GM18526 (cell line): Measurements from ENCODE around the gene TRIM56.

Source experiments
- POLR2A ChIP-seq: IDR thresholded peaks from 3 replicates; pipeline ENCODE4 v1.6.1; 2011; ENCODE audit not compliant: insufficient read length; ENCODE audit errors: extremely low read depth

Gene TRIM56

GRCh38 chr7:101094376-101094775, 9.1 kb downstream of the TRIM56 start:
- TF ChIP-seq POLR2A, result no peak

GRCh38 chr7:101094791-101095375, 9.6 kb downstream of the TRIM56 start:
- TF ChIP-seq POLR2A, result no peak

GRCh38 chr7:101096331-101096956, 11.2 kb downstream of the TRIM56 start:
- TF ChIP-seq POLR2A, result no peak

GRCh38 chr7:101096957-101097347, 11.7 kb downstream of the TRIM56 start:
- TF ChIP-seq POLR2A, result no peak

DNA sequence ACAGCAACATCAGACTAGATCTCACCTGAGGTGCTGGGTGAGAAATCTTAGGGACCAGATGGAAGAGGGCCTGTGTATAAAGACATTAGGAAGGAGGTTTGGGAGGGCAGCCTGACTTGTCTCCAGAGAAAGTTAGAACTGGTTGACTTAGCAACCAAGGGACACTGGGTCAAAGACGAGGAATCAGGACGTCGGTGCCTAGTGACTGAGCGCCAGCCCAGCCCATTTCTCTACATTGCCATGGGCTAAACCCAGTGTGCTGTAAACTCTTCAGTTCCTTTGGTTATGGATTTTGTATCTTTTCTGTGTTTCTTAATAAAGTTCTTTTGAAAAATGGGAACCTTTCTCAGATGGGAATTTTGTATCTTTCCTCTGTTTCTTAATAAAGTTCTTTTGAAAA, 12.3 kb downstream of the TRIM56 start:
- no peak for TF ChIP-seq POLR2A

- no peak for TF ChIP-seq POLR2A
These were observed 14.9 kb downstream of the TRIM56 start for GRCh38 chr7:101099969-101100781.

DNA sequence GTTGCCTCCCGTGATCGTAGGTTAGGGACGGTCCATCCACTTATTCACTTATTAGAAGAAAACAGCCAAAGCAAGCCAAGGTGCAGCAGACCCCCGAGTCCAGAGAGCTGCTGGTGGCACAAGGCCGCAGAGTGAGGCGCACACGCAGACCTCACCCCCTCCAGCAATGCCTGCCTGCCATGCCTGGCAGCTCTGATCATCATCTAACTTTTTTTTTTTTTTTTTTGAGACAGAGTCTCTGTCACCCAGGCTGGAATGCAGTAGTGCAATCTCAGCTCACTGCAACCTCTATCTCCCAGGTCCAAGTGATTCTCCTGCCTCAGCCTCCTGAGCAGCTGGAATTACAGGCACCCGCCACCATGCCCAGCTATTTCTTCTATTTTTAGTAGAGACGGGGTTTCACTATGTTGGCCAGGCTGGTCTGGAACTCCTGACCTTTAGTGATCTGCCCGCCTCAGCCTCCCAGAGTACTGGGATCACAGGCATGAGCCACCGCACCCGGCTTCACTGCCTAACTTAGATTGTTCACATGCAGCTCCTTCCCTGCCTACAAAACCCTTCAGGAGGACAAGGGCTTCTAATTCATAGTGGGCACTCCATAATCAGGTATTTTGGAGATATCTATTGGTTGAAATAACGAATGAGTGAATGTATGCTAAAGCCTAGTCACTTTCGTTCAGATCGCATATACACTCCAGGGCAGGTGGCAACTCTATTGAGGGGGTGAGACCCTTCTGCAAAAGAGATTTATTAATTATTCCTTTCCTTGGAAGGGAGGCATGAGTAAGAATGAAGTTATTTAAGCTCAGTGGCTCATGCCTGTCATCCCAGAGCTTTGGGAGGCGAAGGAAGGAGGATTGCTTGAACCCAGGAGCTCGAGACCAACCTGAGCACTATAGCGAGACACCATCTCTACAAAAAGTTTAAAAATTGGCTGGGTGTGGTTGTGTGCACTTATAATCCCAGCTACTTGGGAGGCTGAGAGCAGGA, 15.9 kb downstream of the TRIM56 start:
- TF ChIP-seq POLR2A, result no peak

DNA sequence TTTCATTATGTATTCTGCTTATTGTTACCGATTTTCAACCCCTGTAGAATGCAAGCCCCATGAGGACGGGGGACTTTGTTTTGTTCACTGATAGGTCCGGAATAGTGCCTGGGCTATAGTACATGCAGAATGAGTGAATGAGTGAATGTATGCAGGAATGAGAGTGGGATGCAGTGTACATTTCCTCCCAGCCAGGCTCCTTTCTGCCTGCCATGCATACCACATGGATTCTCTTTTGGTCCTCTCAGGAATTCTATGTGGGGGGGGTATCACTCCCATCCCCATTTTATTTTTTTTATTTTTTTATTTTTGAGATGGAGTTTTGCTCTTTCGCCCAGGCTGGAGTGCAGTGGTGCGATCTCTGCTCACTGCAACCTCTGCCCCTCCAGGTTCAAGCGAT, 16.7 kb downstream of the TRIM56 start:
- no peak for TF ChIP-seq POLR2A

- TF ChIP-seq POLR2A, result no peak
These were observed 19.0 kb downstream of the TRIM56 start for GRCh38 chr7:101104193-101104713.

DNA sequence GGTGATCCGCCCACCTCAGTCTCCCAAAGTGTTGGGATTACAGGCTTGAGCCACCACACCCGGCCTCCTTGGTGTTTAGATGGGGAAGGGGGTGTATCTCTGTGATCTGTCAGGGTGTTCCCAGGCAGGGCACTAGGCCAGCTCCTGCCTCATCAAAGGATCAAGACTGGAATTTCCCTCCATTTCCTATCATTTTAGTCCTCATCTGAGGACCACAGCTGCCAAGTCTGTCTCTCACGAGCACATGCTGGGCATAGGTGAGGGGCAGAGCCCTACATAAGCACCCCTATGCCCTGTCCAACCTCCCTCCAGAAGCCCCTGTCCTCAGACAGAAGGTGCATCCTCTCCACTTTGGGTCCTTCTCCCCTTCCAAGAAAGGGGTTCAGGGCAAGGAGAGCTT, 19.5 kb downstream of the TRIM56 start:
- no peak for TF ChIP-seq POLR2A

DNA sequence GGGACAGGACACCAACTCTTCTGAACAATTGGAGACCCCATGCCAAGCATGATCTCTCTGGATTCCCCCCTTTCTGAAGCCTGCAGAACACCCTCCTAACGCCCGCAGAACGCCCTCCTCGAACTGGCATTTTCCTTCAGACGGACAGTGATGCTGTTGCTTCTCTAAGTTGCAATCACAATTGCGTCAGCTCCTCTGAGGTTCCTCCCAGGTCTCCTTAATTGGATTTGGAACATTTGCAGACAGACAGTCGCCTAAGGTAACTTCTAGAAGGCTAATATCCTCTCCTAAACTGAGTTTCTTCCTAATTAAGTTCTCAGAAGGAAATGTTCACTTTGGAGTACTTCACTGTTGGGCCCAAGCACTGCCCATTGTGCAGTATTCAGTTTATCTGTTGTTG, 21.1 kb downstream of the TRIM56 start:
- no peak for TF ChIP-seq POLR2A

- TF ChIP-seq POLR2A, result no peak
These were observed 23.1 kb downstream of the TRIM56 start for GRCh38 chr7:101108330-101108857.

DNA sequence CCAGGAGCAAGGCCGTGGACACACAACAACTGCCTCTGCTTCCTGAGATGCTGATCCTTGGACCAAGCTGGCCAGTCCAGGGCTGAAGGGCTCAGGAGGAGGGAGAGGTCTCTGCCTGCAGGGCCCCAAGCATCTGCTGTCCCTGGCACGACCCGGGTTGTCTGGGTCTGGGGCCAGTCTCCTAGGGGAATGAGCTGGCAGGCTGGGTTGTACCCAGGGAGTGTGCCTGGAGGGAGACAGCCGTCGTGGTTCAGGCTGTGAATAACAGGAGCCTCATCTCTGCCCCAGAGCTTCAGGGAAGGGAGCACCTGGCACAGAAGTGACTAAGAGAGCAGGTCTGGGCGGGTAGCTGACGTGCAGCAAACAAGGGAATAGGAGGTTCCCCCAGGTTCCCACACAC, 23.7 kb downstream of the TRIM56 start:
- TF ChIP-seq POLR2A, result no peak

DNA sequence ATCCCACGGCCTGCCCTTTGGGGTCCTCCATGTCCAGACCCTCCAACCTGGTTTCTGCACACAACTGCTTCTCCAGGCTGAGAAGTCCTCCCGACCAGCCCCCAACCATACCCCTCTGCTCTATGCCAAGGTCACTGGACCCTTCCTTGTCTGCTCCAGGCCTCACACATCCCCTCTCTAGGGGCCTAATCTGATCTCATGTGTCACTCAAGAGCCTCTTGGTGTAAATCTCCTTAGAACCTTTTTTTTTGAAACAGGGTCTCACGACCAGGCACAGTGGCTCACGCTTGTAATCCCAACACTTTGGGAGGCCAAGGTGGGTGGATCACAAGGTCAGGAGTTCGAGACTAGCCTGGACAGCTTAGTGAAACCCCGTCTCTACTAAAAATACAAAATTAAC, 24.1 kb downstream of the TRIM56 start:
- no peak for TF ChIP-seq POLR2A

GRCh38 chr7:101111261-101111660, 26.0 kb downstream of the TRIM56 start:
- no peak for TF ChIP-seq POLR2A
